ENCODE data around the gene SPDYC.

SPDYC gene

GRCh38 chr11:65208785-65209710, 39.0 kb downstream of the SPDYC start:
- no peak for DNase-seq

- no peak for DNase-seq
Observed at GRCh38 chr11:65209711-65210360, 39.8 kb downstream of the SPDYC start.

- DNase-seq: no peak
Observed at GRCh38 chr11:65210361-65210731, 40.3 kb downstream of the SPDYC start.

- no peak for DNase-seq
Observed at GRCh38 chr11:65210748-65211147, 40.7 kb downstream of the SPDYC start.

GRCh38 chr11:65211293-65212105, 41.5 kb downstream of the SPDYC start:
- DNase-seq: no peak

GRCh38 chr11:65212226-65212801, 42.3 kb downstream of the SPDYC start:
- DNase-seq: peak; percentile 24

- DNase-seq: peak; percentile 59
Observed at GRCh38 chr11:65213322-65214211, 43.5 kb downstream of the SPDYC start.

- DNase-seq: no peak
Observed at GRCh38 chr11:65214212-65214845, 44.3 kb downstream of the SPDYC start.

GRCh38 chr11:65215441-65216076, 45.5 kb downstream of the SPDYC start:
- DNase-seq: no peak

- DNase-seq: no peak
Observed at GRCh38 chr11:65216830-65217229, 46.8 kb downstream of the SPDYC start.

- no peak for DNase-seq
Observed at GRCh38 chr11:65217441-65218423, 47.7 kb downstream of the SPDYC start.

- no peak for DNase-seq
Observed at GRCh38 chr11:65218446-65218845, 48.4 kb downstream of the SPDYC start.

- DNase-seq: no peak
Observed at GRCh38 chr11:65219930-65220213, 49.8 kb downstream of the SPDYC start.

- no peak for DNase-seq
Observed at GRCh38 chr11:65221026-65221425, 51.0 kb downstream of the SPDYC start.

All from NCI-H2107 (cell line).